ENCODE results near the gene MAP3K20. TPM values are rescaled to one million over a fixed set of nuclear protein-coding genes. Genes with fewer than 3 reads are reported as not detected.
A peak's percentile ranks its signal among the peaks of the same experiment; 100 is the strongest.

MAP3K20 gene
- total RNA-seq, 1 experiment from 2014 or later = 44.5 TPM

GRCh38 chr2:173030561-173031490 is 44.8 kb upstream of the MAP3K20 start:
- no peak overlapping the region for H3K4me3 ChIP-seq (ENCODE audit: low read depth, low read length)
- POLR2A ChIA-PET = no interaction called here
- no TSS peak for BruUV-seq (replicated peaks)

GRCh38 chr2:173032032-173032431 is 43.6 kb upstream of the MAP3K20 start:
- H3K4me3 Mint-ChIP-seq (ENCODE audit: unreplicated experiment) = no peak overlapping the region
- intact Hi-C loops (cut with micrococcal nuclease; ENCODE audit: unreplicated experiment) = no loop called here
- H3K27ac Mint-ChIP-seq (ENCODE audit: unreplicated experiment) = no peak overlapping the region
- Histone ChIP-seq H3K4me3 (ENCODE audit: low read depth, low read length) (no peak overlapping the region), H3K27me3 (replicated peaks; ENCODE audit: control insufficient read depth, insufficient read depth, low read length) (no peaks in the 10 kb centered on the region), H3K36me3 (ENCODE audit: control insufficient read depth, insufficient read depth, low read length) (no peaks in the 10 kb centered on the region), H3K9me3 (no peaks in the 10 kb centered on the region), H3K4me1 (peaks cover 19% of the 10 kb centered on the region)
- no peaks in the 10 kb centered on the region for H3K36me3 Mint-ChIP-seq (ENCODE audit: insufficient read depth, unreplicated experiment)
- peaks cover 22% of the 10 kb centered on the region for H3K4me1 Mint-ChIP-seq (ENCODE audit: low read depth, unreplicated experiment)
- ChIA-PET POLR2A (no interaction called here), CTCF (interaction anchor here (1.8 kb wide), 1 partner anchor 178 kb away, joined by 7 read pairs; no protein-coding TSS in a partner anchor)
- H3K9me3 Mint-ChIP-seq (ENCODE audit: unreplicated experiment) = no peaks in the 10 kb centered on the region
- no TSS peak for BruUV-seq (replicated peaks)
- no peak for TF ChIP-seq CTCF (IDR thresholded peaks at IDR 0.05; ENCODE audit: insufficient read depth in 1 of 2, low read depth in 1 of 2, low read length in 1 of 2, severe bottlenecking in 1 of 2, unreplicated experiment in 1 of 2)
- DNase-seq = no peak
- H3K27me3 Mint-ChIP-seq (ENCODE audit: insufficient read depth, unreplicated experiment) = no peaks in the 10 kb centered on the region

More at GRCh38 chr2:173030561-173031490, 44.8 kb upstream of the MAP3K20 start:
- Histone ChIP-seq H3K36me3 (ENCODE audit: control insufficient read depth, insufficient read depth, low read length) (no peaks in the 10 kb centered on the region), H3K4me1 (peaks cover 19% of the 10 kb centered on the region), H3K27me3 (replicated peaks; ENCODE audit: control insufficient read depth, insufficient read depth, low read length) (no peaks in the 10 kb centered on the region), H3K9me3 (no peaks in the 10 kb centered on the region)
- no peak for TF ChIP-seq CTCF (IDR thresholded peaks at IDR 0.05; ENCODE audit: insufficient read depth in 1 of 2, low read depth in 1 of 2, low read length in 1 of 2, severe bottlenecking in 1 of 2, unreplicated experiment in 1 of 2)
- DNase-seq = no peak
- H3K4me3 Mint-ChIP-seq (ENCODE audit: unreplicated experiment) = no peak overlapping the region
- no peaks in the 10 kb centered on the region for H3K36me3 Mint-ChIP-seq (ENCODE audit: insufficient read depth, unreplicated experiment)
- peak overlapping the region; percentile 1 for H3K27ac Mint-ChIP-seq (ENCODE audit: unreplicated experiment)
- H3K4me1 Mint-ChIP-seq (ENCODE audit: low read depth, unreplicated experiment) = peaks cover 23% of the 10 kb centered on the region
- intact Hi-C loops (cut with micrococcal nuclease; ENCODE audit: unreplicated experiment) = no loop called here
- no peaks in the 10 kb centered on the region for H3K9me3 Mint-ChIP-seq (ENCODE audit: unreplicated experiment)
- H3K27me3 Mint-ChIP-seq (ENCODE audit: insufficient read depth, unreplicated experiment) = no peaks in the 10 kb centered on the region
- CTCF ChIA-PET = interaction anchor here (1.8 kb wide), 1 partner anchor 179 kb away, joined by 7 read pairs; no protein-coding TSS in a partner anchor

- Histone ChIP-seq H3K9me3 (no peaks in the 10 kb centered on the region), H3K4me1 (peaks cover 13% of the 10 kb centered on the region), H3K27me3 (replicated peaks; ENCODE audit: control insufficient read depth, insufficient read depth, low read length) (no peaks in the 10 kb centered on the region), H3K36me3 (ENCODE audit: control insufficient read depth, insufficient read depth, low read length) (no peaks in the 10 kb centered on the region), H3K4me3 (ENCODE audit: low read depth, low read length) (no peak overlapping the region)
- no peak overlapping the region for H3K27ac Mint-ChIP-seq (ENCODE audit: unreplicated experiment)
- intact Hi-C loops (cut with micrococcal nuclease; ENCODE audit: unreplicated experiment) = no loop called here
- H3K9me3 Mint-ChIP-seq (ENCODE audit: unreplicated experiment) = no peaks in the 10 kb centered on the region
- POLR2A ChIA-PET = no interaction called here
- CTCF ChIA-PET = no interaction called here
- H3K27me3 Mint-ChIP-seq (ENCODE audit: insufficient read depth, unreplicated experiment) = no peaks in the 10 kb centered on the region
- no peak for DNase-seq
- no peak overlapping the region for H3K4me3 Mint-ChIP-seq (ENCODE audit: unreplicated experiment)
- no peaks in the 10 kb centered on the region for H3K36me3 Mint-ChIP-seq (ENCODE audit: insufficient read depth, unreplicated experiment)
- H3K4me1 Mint-ChIP-seq (ENCODE audit: low read depth, unreplicated experiment) = peaks cover 22% of the 10 kb centered on the region
- no TSS peak for BruUV-seq (replicated peaks)
- no peak for TF ChIP-seq CTCF (IDR thresholded peaks at IDR 0.05; ENCODE audit: insufficient read depth in 1 of 2, low read depth in 1 of 2, low read length in 1 of 2, severe bottlenecking in 1 of 2, unreplicated experiment in 1 of 2)
These were observed 42.6 kb upstream of the MAP3K20 start for GRCh38 chr2:173033084-173033483.
